Pancreas (tissue), 10 donors: ENCODE results near the gene SPIB. TPM values are rescaled to one million over a fixed set of nuclear protein-coding genes. Genes with fewer than 3 reads are reported as not detected.
"Not testable (repeated sequence)": the region's sequence is repeated elsewhere in the genome, so short reads cannot be mapped to it uniquely, and the experiment has no call there.

Experiments used
- ATAC-seq, 4 donors: fragments of 200-7000 bp; cut with Tn5 transposase; one replicate each; pipeline versions ENCODE4 v1.8.0 to v1.9.1; 2020; ENCODE audit warnings: mild to moderate bottlenecking in 4 of 4, moderate library complexity in 4 of 4
- DNase-seq, 6 donors: peaks; one replicate each; pipeline ENCODE4 v3.0.0-alpha.2; 2020
- FAIRE-seq: peaks from 2 replicates; lab custom pipeline; 2012; peaks lifted over from hg19 to GRCh38; lab: Jason Lieb, UNC
- H3K27ac ChIP-seq, 4 donors: fragments of 200-600 bp; sonication (generic); 1 replicate in 3 of 4; 2 replicates in 1 of 4; pipeline versions ENCODE4 v1.5.0 to v1.8.0; 2020
- H3K27me3 ChIP-seq, 4 donors: fragments of 200-600 bp; one replicate each; pipeline ENCODE4 v1.8.0; 2021
- H3K36me3 ChIP-seq, 3 donors: fragments of 200-600 bp; sonication (generic) in 1 of 3; one replicate each; pipeline versions ENCODE4 v1.5.0 to v1.8.0; 2020 to 2021
- H3K4me1 ChIP-seq, 3 donors: fragments of 200-600 bp; one replicate each; pipeline ENCODE4 v1.8.0; 2021
- H3K4me3 ChIP-seq, 4 donors: fragments of 200-600 bp; sonication (generic) in 2 of 4; one replicate each; pipeline versions ENCODE4 v1.5.0 to v1.8.0; 2020 to 2021
- H3K9me3 ChIP-seq, 4 donors: fragments of 200-600 bp; one replicate each; pipeline ENCODE4 v1.8.0; 2021
- CTCF ChIP-seq, 4 donors: fragments of 200-600 bp; sonication (generic) in 3 of 4; IDR thresholded peaks; one replicate each; pipeline versions ENCODE4 v1.5.0 to v1.8.0; 2021; ENCODE audit warnings: antibody characterized with exemption in 4 of 4
- WGBS, 2 donors: extraction: QIAGEN DNeasy Blood & Tissue Kit; methylation state at CpG; one replicate each; pipeline ENCODE4 v1.1.7; 2013; 5-methylcytosine and 5-hydroxymethylcytosine counted together
- intact Hi-C, 3 donors: fragments of 100-400 bp; cut with DNase I; formaldehyde crosslinking; loops; one replicate each; pipeline versions ENCODE4 v1.11.1 to v1.14.2; 2022
- polyA plus RNA-seq, 2 donors: library from polyadenylated mRNA; stranded (reverse); fragments of 200-250 nt; gene quantifications; one replicate each; pipeline ENCODE4 v1.2.3, GENCODE V29; 2013
- total RNA-seq, 6 donors: library from RNA; stranded (reverse); fragmentation: NEBNext Ultra II Directional in 4 of 6; extraction: Animal tissue kit (Norgen Biotek cat#: 25700) in 4 of 6; gene quantifications; one replicate each; pipeline versions ENCODE4 v1.2.1 to v1.2.4, GENCODE V29; 2021 to 2023
- donor health status: healthy with polysubstance abuse.
- donor health status: DM: no; HTN: no; CAD: no; lungs with moderate emphysema.
- donor health status: DM: no; HTN: no; CAD: no.
- donor health status: control.
- donor health status: control.
- donor health status: Bipolar disorder and iron deficiency.
- donor health status: DM: yes; HTN: yes; CAD: no.
- donor health status: DM: no; HTN: no; CAD: no.
- donor health status: DM: no; HTN: no; CAD: no.
- donor health status: DM: yes; HTN: yes; CAD: no.

The SPIB gene
- total and polyA plus RNA-seq, 8 donors: 0.09 to 25.6 (median 1.1) TPM

DNA sequence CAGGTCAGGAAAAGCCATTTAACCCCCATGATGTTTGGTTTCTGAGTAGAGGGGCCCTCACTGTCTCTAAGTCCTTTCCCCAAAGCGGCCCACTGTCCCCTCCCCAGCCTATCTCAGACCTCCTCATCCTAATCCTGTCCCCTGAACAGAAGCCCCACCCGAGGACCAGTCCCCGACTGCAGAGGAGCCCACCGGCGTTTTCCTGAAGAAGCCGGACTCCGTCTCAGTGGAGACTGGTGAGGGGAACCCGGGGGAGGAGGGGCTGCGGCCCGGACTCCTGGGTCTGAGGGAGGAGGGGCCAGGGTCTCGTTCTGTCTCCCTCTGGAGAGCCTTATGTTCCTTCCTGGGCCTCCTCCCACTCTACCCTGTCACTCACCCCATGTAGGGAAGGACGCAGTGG lies 16.9 kb downstream of the SPIB start:
- WGBS, 2 donors: 71 to 74% methylated on average over 12 of the region's 12 CpGs
- no peak overlapping the region for H3K4me3 ChIP-seq
- FAIRE-seq (no peak), DNase-seq (no peak), ATAC-seq (no peak)
- peaks cover 0 to 6% (median 3%) of the 10 kb centered on the region in 3 donors for H3K4me1 ChIP-seq
- no peak for TF ChIP-seq CTCF (IDR thresholded peaks at IDR 0.05)
- no peaks in the 10 kb centered on the region for H3K27me3 ChIP-seq
- intact Hi-C loops: no loop called here
- no peaks in the 10 kb centered on the region for H3K9me3 ChIP-seq
- no peak overlapping the region for H3K27ac ChIP-seq
- H3K36me3 ChIP-seq: no peaks in the 10 kb centered on the region

DNA sequence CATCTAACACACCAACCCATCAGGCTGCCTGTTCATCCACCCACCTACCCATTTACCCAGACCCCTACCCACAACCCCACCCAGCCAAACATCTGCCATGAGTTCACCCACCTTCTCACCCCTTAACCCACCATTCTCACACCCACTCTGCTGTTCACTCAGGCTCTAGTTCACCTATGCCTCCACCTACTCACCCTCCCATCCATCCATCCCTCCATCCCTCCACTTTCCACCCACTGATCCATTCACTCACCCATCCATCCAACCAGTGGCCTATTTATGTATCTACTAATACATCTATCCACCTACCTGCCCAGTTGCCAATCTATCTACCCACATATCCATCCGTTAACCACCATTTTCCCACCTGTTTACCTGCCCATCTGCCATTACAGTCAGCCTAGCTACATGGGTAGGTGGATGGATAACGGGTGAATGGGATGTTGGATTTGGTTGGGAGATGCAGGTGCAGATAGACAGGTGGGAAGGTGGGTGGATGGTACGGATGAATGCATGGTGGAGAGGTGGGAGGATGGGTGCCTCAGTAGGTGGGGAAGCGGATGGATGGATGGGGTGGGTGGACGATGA lies 19.2 kb downstream of the SPIB start:
- no peak for DNase-seq
- intact Hi-C loops: no loop called here
- no peaks in the 10 kb centered on the region for H3K4me1 ChIP-seq
- no peak for TF ChIP-seq CTCF (IDR thresholded peaks at IDR 0.05)
- H3K27me3 ChIP-seq: no peaks in the 10 kb centered on the region
- no peak for ATAC-seq
- no peak overlapping the region for H3K27ac ChIP-seq
- no peaks in the 10 kb centered on the region for H3K9me3 ChIP-seq
- FAIRE-seq: no peak
- WGBS, 2 donors: 73 to 77% methylated on average over 5 of the region's 5 CpGs
- no peaks in the 10 kb centered on the region for H3K36me3 ChIP-seq
- H3K4me3 ChIP-seq: no peak overlapping the region

DNA sequence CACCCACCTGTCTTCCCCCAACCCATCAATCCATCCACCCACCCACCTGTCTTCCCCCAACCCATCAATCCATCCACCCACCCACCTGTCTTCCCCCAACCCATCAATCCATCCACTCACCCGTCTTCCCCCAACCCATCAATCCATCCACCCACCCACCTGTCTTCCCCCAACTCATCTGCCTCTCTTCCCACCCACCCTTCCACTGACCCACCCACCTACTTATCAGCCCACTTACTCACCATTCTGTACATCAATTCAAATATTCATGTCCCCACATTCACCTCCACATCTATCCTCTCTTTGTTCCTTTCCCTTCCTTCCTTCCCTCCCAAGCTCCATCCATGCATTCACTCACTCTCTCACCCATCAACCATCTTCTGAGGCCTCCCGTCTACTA lies 20.4 kb downstream of the SPIB start:
- H3K36me3 ChIP-seq, H3K27ac ChIP-seq, intact Hi-C loops, H3K9me3 ChIP-seq, DNase-seq, ATAC-seq, H3K27me3 ChIP-seq, H3K4me3 ChIP-seq, FAIRE-seq, H3K4me1 ChIP-seq: not testable (repeated sequence)
- WGBS, 2 donors: 46 to 57% methylated on average over 2 of the region's 2 CpGs

GRCh38 chr19:50444059-50444458 lies 25.3 kb downstream of the SPIB start:
- Histone ChIP-seq H3K4me1 (no peaks in the 10 kb centered on the region), H3K27ac (no peak overlapping the region), H3K4me3 (no peak overlapping the region), H3K9me3 (no peaks in the 10 kb centered on the region), H3K27me3 (no peaks in the 10 kb centered on the region), H3K36me3 (no peaks in the 10 kb centered on the region)
- WGBS, 2 donors: 41 to 56% methylated on average over 1 of the region's 1 CpG
- ATAC-seq: no peak
- TF ChIP-seq CTCF (IDR thresholded peaks at IDR 0.05): no peak
- no peak for FAIRE-seq
- no peak for DNase-seq
- intact Hi-C loops: no loop called here

- Histone ChIP-seq H3K9me3 (no peaks in the 10 kb centered on the region), H3K4me1 (no peaks in the 10 kb centered on the region), H3K36me3 (no peaks in the 10 kb centered on the region), H3K27ac (no peak overlapping the region), H3K4me3 (no peak overlapping the region), H3K27me3 (no peaks in the 10 kb centered on the region)
- no peak for FAIRE-seq
- 76 to 87% methylated on average over 5 of the region's 5 CpGs for WGBS, 2 donors
- intact Hi-C loops: no loop called here
- TF ChIP-seq CTCF (IDR thresholded peaks at IDR 0.05): no peak
- no peak for DNase-seq
- ATAC-seq: no peak
Measured at GRCh38 chr19:50447053-50447452, 28.3 kb downstream of the SPIB start.
